Esophagus muscularis mucosa (tissue), 4 donors: ENCODE results near the gene PCCB. TPM values are rescaled to one million over a fixed set of nuclear protein-coding genes. Genes with fewer than 3 reads are reported as not detected.

ENCODE experiments used
- DNase-seq: peaks from one replicate; pipeline ENCODE4 v3.0.0-alpha.2; 2017; ENCODE audit errors: extremely low spot score
- H3K27ac ChIP-seq, 4 donors: fragments of 200-600 bp; sonication (generic); replicated peaks in 1 of 4; 1 replicate in 3 of 4; 2 replicates in 1 of 4; pipeline ENCODE4 v1.5.1; 2016 to 2019; ENCODE audit warnings: mild to moderate bottlenecking in 1 of 4
- H3K27me3 ChIP-seq, 4 donors: fragments of 200-600 bp; sonication (generic); one replicate each; pipeline versions ENCODE4 v1.5.1 to v1.6.0; 2016 to 2019
- H3K36me3 ChIP-seq, 4 donors: fragments of 200-600 bp; sonication (generic); one replicate each; pipeline ENCODE4 v1.5.1; 2016 to 2019
- H3K4me1 ChIP-seq, 4 donors: fragments of 200-600 bp; sonication (generic); one replicate each; pipeline ENCODE4 v1.5.1; 2016 to 2019
- H3K4me3 ChIP-seq, 4 donors: fragments of 200-600 bp; sonication (generic); 1 replicate in 2 of 4; 2 replicates in 2 of 4; pipeline ENCODE4 v1.5.1; 2016 to 2019; ENCODE audit warnings: mild to moderate bottlenecking in 4 of 4, moderate library complexity in 1 of 4
- H3K9me3 ChIP-seq, 4 donors: fragments of 200-600 bp; sonication (generic); 1 replicate in 3 of 4; 2 replicates in 1 of 4; pipeline ENCODE4 v1.5.1; 2016 to 2019
- EP300 ChIP-seq: sonication (generic); formaldehyde crosslinking; IDR thresholded peaks from one replicate; pipeline ENCODE4 v1.6.1; 2017; ENCODE audit warnings: antibody characterized with exemption
- POLR2A ChIP-seq: fragments of 450-650 bp; IDR thresholded peaks from one replicate; pipeline ENCODE4 v1.6.1; 2017; ENCODE audit warnings: antibody characterized with exemption, moderate library complexity, mild to moderate bottlenecking, low read depth
- POLR2AphosphoS5 ChIP-seq, 2 donors: sonication (generic); formaldehyde crosslinking; IDR thresholded peaks; one replicate each; pipeline ENCODE4 v1.6.1; 2017; ENCODE audit warnings: antibody characterized with exemption in 2 of 2
- WGBS: methylation state at CpG from one replicate; pipeline ENCODE4 v1.1.5; 2018; 5-methylcytosine and 5-hydroxymethylcytosine counted together
- intact Hi-C: fragments of 100-400 bp; cut with DNase I; formaldehyde crosslinking; loops from one replicate; pipeline ENCODE4 v1.15.1; 2023
- total RNA-seq, 4 donors: library from RNA; depleted of rRNA; stranded (reverse); fragments of >200 nt; gene quantifications; one replicate each; pipeline versions ENCODE4 v1.1.0 to v1.2.1, GENCODE V29; 2016
- TF ChIP-seq, protein P1 (sequence below), 3 experiments: fragments of 200-600 bp in 2 of 3; fragments of 450-650 bp in 1 of 3; sonication (generic) in 2 of 3; IDR thresholded peaks; one replicate each; pipeline ENCODE4 v1.5.1; 2017 to 2019; ENCODE audit warnings: antibody characterized with exemption in 3 of 3, mild to moderate bottlenecking in 2 of 3, moderate library complexity in 1 of 3

The PCCB gene
- total RNA-seq, 4 donors from 2014 or later, result 25.8 to 35.6 (median 31.4) TPM

DNA sequence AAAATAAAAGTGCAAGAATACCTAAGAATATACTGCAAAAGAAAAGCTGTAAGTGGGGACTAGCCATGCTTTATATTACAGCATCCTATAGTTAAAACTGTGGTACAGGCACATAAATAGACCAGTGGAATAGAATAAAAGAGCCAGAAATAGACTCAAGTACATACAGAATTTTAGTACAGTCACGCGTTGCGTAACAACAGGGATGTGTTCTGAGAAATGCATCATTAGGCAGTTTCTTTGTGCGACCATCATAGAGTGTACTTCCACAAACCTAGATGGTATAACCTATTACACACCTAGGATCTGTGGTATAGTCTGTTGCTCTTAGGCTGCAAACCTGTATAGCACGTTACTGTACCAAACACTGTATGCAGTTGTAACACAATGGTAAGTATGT, 61.8 kb downstream of the PCCB start:
- Histone ChIP-seq H3K27ac (no peak overlapping the region), H3K9me3 (no peaks in the 10 kb centered on the region), H3K4me3 (no peak overlapping the region), H3K36me3 (peaks cover 0 to 40% (median 0%) of the 10 kb centered on the region in 4 donors), H3K27me3 (no peaks in the 10 kb centered on the region), H3K4me1 (no peaks in the 10 kb centered on the region)
- DNase-seq, result no peak
- intact Hi-C loops, result no loop called here
- no peak for TF ChIP-seq EP300
- TF ChIP-seq, protein P1, sequence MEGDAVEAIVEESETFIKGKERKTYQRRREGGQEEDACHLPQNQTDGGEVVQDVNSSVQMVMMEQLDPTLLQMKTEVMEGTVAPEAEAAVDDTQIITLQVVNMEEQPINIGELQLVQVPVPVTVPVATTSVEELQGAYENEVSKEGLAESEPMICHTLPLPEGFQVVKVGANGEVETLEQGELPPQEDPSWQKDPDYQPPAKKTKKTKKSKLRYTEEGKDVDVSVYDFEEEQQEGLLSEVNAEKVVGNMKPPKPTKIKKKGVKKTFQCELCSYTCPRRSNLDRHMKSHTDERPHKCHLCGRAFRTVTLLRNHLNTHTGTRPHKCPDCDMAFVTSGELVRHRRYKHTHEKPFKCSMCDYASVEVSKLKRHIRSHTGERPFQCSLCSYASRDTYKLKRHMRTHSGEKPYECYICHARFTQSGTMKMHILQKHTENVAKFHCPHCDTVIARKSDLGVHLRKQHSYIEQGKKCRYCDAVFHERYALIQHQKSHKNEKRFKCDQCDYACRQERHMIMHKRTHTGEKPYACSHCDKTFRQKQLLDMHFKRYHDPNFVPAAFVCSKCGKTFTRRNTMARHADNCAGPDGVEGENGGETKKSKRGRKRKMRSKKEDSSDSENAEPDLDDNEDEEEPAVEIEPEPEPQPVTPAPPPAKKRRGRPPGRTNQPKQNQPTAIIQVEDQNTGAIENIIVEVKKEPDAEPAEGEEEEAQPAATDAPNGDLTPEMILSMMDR (IDR thresholded peaks at IDR 0.05), result no peak
- no peak for TF ChIP-seq POLR2AphosphoS5 (IDR thresholded peaks at IDR 0.05)
- no peak for TF ChIP-seq POLR2A
- 96% methylated on average over 5 of the region's 5 CpGs for WGBS

DNA sequence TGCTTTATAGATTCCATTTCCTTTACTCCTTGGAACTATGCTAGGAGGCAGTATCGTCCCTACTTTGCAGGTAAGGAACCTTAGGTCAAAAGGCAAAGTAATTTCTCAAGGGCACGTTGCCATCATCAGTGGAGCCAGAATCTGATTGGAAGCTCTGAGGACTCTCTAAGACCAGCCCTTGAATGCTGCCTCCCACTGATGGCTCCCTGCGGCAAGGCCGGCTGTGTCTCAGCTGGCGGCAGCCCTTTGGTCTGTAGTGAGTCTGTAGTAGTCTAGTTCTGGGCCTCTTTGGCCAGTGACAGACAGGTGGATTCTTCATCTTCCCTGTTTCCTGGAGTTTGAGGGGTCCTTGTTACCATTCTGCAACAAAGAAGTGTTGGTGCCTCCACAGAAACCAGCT, 76.2 kb downstream of the PCCB start:
- H3K36me3 ChIP-seq, result peaks cover 20 to 72% (median 47%) of the 10 kb centered on the region in 4 donors
- intact Hi-C loops, result no loop called here

DNA sequence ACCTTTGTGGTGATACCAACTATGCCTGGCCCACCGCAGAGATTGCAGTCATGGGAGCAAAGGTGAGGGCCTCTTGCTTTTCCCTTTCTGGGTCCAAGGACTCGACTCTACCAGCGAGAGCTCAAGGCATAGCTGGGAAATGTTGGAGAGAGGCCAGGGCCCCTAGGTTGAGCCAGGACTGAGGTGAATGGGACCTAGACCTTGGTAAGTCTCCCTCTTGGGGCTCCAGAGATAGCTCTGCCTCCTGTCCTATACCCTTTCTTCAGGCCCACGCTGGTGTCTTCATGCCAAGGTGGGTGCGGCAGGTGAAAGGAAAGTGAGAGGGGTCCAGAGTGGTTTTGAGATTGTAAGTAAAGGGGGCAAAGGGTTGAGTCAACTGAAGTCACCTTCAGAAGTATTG, 77.5 kb downstream of the PCCB start:
- Histone ChIP-seq H3K27me3 (no peaks in the 10 kb centered on the region), H3K27ac (no peak overlapping the region), H3K4me3 (no peak overlapping the region), H3K4me1 (no peaks in the 10 kb centered on the region), H3K9me3 (peaks cover 0 to 10% (median 6%) of the 10 kb centered on the region in 4 donors), H3K36me3 (peaks cover 19 to 68% (median 45%) of the 10 kb centered on the region in 4 donors)
- TF ChIP-seq, protein P1 (IDR thresholded peaks at IDR 0.05), result no peak
- no peak for TF ChIP-seq POLR2AphosphoS5 (IDR thresholded peaks at IDR 0.05)
- intact Hi-C loops, result no loop called here
- WGBS, result 100% methylated on average over 5 of the region's 5 CpGs
- no peak for DNase-seq

More for the DNA sequence above, 76.2 kb downstream of the PCCB start:
- Histone ChIP-seq H3K4me3 (no peak overlapping the region), H3K27ac (no peak overlapping the region), H3K4me1 (no peaks in the 10 kb centered on the region), H3K9me3 (peaks cover 0 to 23% (median 14%) of the 10 kb centered on the region in 4 donors), H3K27me3 (no peaks in the 10 kb centered on the region)
- DNase-seq, result no peak
- WGBS, result 97% methylated on average over 5 of the region's 5 CpGs
- TF ChIP-seq POLR2AphosphoS5 (IDR thresholded peaks at IDR 0.05) (no peak), EP300 (no peak), POLR2A (no peak)
- TF ChIP-seq, protein P1 (IDR thresholded peaks at IDR 0.05), result no peak

DNA sequence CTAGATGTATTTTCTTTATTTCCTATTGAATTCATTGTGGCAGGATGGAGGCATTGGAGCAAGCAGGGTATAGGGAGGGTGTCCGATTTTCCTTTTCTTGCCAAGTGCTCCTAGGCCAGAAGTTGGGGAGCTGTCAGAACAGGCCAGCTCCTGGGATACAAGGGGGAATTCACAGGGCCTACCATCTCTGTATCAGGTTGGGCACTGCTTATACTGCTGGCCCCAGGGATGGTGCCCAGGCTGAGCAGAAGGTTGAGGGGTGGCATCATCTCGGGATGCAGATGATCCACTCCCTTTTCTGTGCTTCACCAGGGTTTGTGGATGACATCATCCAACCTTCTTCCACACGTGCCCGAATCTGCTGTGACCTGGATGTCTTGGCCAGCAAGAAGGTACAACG, 79.5 kb downstream of the PCCB start:
- DNase-seq, result no peak
- no peak overlapping the region for H3K4me3 ChIP-seq
- peaks cover 14 to 71% (median 51%) of the 10 kb centered on the region in 4 donors for H3K36me3 ChIP-seq
- no peak overlapping the region for H3K27ac ChIP-seq
- intact Hi-C loops, result no loop called here
- WGBS, result 87% methylated on average over 5 of the region's 5 CpGs
- peaks cover 0 to 4% (median 0%) of the 10 kb centered on the region in 4 donors for H3K4me1 ChIP-seq
- TF ChIP-seq, protein P1 (IDR thresholded peaks at IDR 0.05), result no peak
- TF ChIP-seq POLR2AphosphoS5 (IDR thresholded peaks at IDR 0.05) (no peak), EP300 (no peak), POLR2A (no peak)
- no peaks in the 10 kb centered on the region for H3K9me3 ChIP-seq
- H3K27me3 ChIP-seq, result no peaks in the 10 kb centered on the region

DNA sequence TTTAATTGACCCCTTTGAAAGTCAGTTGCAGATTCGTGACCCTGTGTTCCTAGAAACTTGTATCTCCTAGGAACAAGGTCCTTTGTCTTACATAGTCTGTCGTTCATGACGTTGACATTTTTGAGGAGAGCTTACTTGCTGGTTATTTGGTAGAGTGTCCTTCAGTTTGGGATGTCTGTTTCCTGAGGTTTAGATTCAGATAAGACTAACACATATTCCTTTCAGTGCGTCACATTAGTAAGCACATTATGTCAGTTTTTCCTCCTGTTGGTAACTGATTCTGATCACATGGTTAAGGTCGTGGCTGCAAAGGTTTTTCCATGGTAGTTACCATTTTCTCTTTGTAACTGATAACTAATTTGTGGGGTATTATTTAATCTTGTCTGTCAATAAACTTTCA, 80.8 kb downstream of the PCCB start:
- Histone ChIP-seq H3K9me3 (no peaks in the 10 kb centered on the region), H3K27ac (no peak overlapping the region), H3K4me1 (peaks cover 0 to 4% (median 0%) of the 10 kb centered on the region in 4 donors), H3K4me3 (no peak overlapping the region), H3K27me3 (no peaks in the 10 kb centered on the region), H3K36me3 (peaks cover 16 to 72% (median 56%) of the 10 kb centered on the region in 4 donors)
- WGBS, result 84% methylated on average over 5 of the region's 5 CpGs
- no peak for DNase-seq
- intact Hi-C loops, result loop anchor here (10.0 kb wide), 1 partner anchor 126 kb away; no protein-coding TSS in a partner anchor
- no peak for TF ChIP-seq EP300
- TF ChIP-seq, protein P1 (IDR thresholded peaks at IDR 0.05), result no peak
- TF ChIP-seq POLR2A, result no peak
- no peak for TF ChIP-seq POLR2AphosphoS5 (IDR thresholded peaks at IDR 0.05)
